AG04449 (cell line): ENCODE data around the gene MRRF.

Experiments
- CTCF ChIA-PET: fragments of 350-600 bp; formaldehyde crosslinking; extraction: SDS; loops from one replicate; lab custom pipeline; 2021; ENCODE audit warnings: antibody characterized with exemption; lab: Yijun Ruan, JAX
- POLR2A ChIA-PET: fragments of 400-600, 350-600 bp; formaldehyde crosslinking; extraction: SDS; loops from one replicate; lab custom pipeline; 2020; ENCODE audit warnings: antibody characterized with exemption, inconsistent platforms; lab: Yijun Ruan, JAX
- DNase-seq: peaks from one replicate; pipeline ENCODE4 v3.0.0-alpha.2; 2010; ENCODE audit warnings: low read depth, low spot score
- H3K4me3 ChIP-seq: 2 replicates; pipeline ENCODE4 v1.5.1; 2011; ENCODE audit warnings: low read depth, mild to moderate bottlenecking, control low read depth, low read length
- CTCF ChIP-seq: IDR thresholded peaks from one replicate; pipeline ENCODE4 v1.5.1; 2011; ENCODE audit warnings: mild to moderate bottlenecking, moderate library complexity, low read length, control low read depth, inconsistent platforms; ENCODE audit not compliant: insufficient read depth; ENCODE audit errors: missing control alignments

Gene MRRF

GRCh38 chr9:122236681-122237080, 28.0 kb upstream of the MRRF start:
- no peak for DNase-seq
- H3K4me3 ChIP-seq = no peak overlapping the region
- POLR2A ChIA-PET = no interaction called here
- no peak for TF ChIP-seq CTCF
- CTCF ChIA-PET = interaction anchor here (0.5 kb wide), 1 partner anchor 92 kb away, joined by 3 read pairs; no protein-coding TSS in a partner anchor

- no peak for DNase-seq
- no peak overlapping the region for H3K4me3 ChIP-seq
- CTCF ChIA-PET = interaction anchor here (0.9 kb wide), 1 partner anchor 113 kb away, joined by 3 read pairs; no protein-coding TSS in a partner anchor
- POLR2A ChIA-PET = no interaction called here
- no peak for TF ChIP-seq CTCF
Measured at GRCh38 chr9:122239722-122240121, 25.0 kb upstream of the MRRF start.

- no peak for DNase-seq
- no peak overlapping the region for H3K4me3 ChIP-seq
- ChIA-PET CTCF (interaction anchor here (1.2 to 1.5 kb wide), 2 partner anchors 10 to 18 kb away, joined by 3 read pairs; no protein-coding TSS in a partner anchor), POLR2A (no interaction called here)
- no peak for TF ChIP-seq CTCF
Measured at GRCh38 chr9:122244349-122244748, 20.3 kb upstream of the MRRF start.

GRCh38 chr9:122246666-122247065, 18.0 kb upstream of the MRRF start:
- no peak for TF ChIP-seq CTCF
- H3K4me3 ChIP-seq = no peak overlapping the region
- no peak for DNase-seq
- ChIA-PET CTCF (no interaction called here), POLR2A (no interaction called here)

DNA sequence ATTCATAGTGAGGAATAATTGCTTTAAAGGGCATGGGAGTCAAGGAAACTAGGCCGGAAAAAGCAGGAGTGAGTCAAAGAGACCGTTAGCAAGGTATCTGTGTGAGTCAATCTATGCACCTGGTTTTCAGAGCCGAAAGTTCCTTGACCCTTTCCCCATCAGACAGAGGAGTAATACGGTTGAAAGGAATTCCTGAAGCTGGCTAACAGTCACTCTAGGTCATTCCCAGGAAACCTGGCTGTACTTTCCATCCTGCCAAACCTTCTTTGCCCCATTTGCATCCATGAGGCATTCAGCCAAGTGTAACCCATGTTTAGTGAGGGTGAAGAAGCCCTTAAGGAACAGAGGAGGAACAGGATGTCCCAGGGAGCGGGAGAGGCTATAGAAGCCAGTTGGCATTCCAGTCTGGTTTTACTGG, 16.2 kb upstream of the MRRF start:
- no peak overlapping the region for H3K4me3 ChIP-seq
- ChIA-PET POLR2A (no interaction called here), CTCF (interaction anchor here (1.2 kb wide), 2 partner anchors 17 to 124 kb away, joined by 3 to 4 read pairs; partner anchors contain the start of genes MRRF and RBM18)
- TF ChIP-seq CTCF = no peak
- no peak for DNase-seq

DNA sequence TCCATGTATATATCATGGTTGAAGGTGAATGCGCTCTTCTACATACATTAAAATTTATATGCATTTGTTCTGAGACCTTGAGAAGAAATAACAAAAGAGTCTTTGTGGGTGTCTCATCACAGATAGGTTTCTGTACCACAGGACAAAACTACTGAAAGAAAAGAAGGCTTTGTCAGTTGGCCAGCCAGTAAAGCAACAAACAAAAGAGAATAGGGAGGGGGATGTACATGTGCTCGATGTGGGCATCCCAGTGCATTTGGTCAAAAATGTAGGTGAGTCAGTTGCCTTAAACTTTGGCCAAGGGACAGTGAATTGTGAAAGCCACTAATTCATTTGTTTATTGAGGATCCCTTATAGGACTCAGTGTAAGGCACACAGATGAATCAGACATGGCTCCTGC, 13.3 kb upstream of the MRRF start:
- CTCF ChIA-PET = no interaction called here
- POLR2A ChIA-PET = no interaction called here
- DNase-seq = no peak
- H3K4me3 ChIP-seq = no peak overlapping the region
- TF ChIP-seq CTCF = no peak
